KOPT-K1 (cell line): ENCODE measurements around the gene ECPAS.
"Not testable (repeated sequence)": the region's sequence is repeated elsewhere in the genome, so short reads cannot be mapped to it uniquely, and the experiment has no call there.

Experiments used
- H3K27ac ChIP-seq: fragments of 200-600 bp; sonication (generic); 2 replicates; pipeline ENCODE4 v1.5.1; 2016; ENCODE audit warnings: antibody characterized with exemption, mild to moderate bottlenecking, low read depth, low read length; ENCODE audit not compliant: poor library complexity, severe bottlenecking
- H3K36me3 ChIP-seq: fragments of 200-600 bp; sonication (generic); 2 replicates; pipeline ENCODE4 v1.5.1; 2017; ENCODE audit warnings: antibody characterized with exemption, mild to moderate bottlenecking, low read length, moderate library complexity; ENCODE audit not compliant: insufficient read depth
- H3K9me3 ChIP-seq: fragments of 200-600 bp; sonication (generic); 2 replicates; pipeline ENCODE4 v1.5.1; 2017; ENCODE audit warnings: antibody characterized with exemption, low read length, mild to moderate bottlenecking; ENCODE audit not compliant: insufficient read depth, poor library complexity, severe bottlenecking

Gene ECPAS

DNA sequence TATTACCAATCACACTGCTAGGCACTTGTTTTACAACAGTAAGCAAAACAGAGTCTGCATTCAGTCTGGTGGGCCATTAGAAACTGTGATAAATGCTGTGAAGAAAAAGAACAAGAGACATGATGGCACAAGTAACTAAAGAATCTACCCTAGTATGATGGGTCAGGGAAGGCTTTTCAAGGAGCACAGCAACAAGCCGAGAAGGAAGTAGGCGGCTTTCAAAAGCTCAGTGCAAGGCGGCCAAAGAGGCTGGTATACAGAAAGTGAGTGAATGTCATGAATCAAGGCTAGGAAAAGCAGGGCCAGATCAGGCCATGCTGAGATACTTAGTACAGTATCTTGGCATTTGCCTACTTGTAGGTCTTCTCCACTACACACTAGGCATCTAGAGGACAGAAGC is 76.4 kb downstream of the ECPAS start:
- Histone ChIP-seq H3K9me3 (peaks cover 27% of the 10 kb centered on the region), H3K36me3 (peaks cover 96% of the 10 kb centered on the region)

DNA sequence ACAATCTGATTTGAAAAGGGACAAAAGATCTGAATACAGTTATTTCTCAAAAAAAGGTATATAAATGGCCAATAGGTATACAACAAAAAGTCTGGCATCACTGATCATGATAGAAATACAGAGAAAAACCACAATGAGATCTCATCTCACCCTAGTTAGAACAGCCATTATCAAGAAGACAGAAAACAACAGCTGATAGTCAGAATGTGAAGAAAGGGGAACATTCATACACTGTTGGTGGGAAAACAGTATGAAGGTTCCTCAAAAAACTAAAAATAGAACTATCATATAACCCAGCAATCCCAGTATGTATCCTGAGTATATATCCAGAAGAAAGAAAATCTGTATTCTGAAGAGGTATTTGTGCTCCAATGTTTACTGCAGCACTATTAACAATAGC is 78.5 kb downstream of the ECPAS start:
- Histone ChIP-seq H3K9me3 (peaks cover 48% of the 10 kb centered on the region), H3K36me3 (peaks cover 96% of the 10 kb centered on the region)

More for the DNA sequence above, 76.4 kb downstream of the ECPAS start:
- H3K27ac ChIP-seq, result no peak overlapping the region

DNA sequence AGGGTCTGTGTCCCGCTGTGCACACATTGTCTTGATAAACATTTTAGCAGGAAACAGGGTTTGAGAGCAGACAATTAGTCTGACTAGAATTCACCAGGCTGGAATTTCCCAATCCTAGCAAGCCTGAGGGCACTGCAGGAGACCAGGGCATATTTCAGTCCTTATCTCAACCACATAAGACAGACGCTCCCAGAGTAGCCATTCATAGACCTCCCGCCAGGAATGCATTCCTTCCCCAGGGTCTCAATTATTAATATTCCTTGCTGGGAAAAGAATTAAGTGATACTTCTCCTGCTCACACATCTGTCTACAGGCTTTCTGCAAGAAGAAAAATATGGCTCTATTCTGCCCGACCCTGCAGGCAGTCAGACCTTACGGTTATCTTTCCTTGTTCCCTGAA is 82.7 kb downstream of the ECPAS start:
- H3K27ac ChIP-seq, result not testable (repeated sequence)
- peaks cover 57% of the 10 kb centered on the region for H3K9me3 ChIP-seq
- H3K36me3 ChIP-seq, result peaks cover 89% of the 10 kb centered on the region

More for the DNA sequence above, 78.5 kb downstream of the ECPAS start:
- H3K27ac ChIP-seq, result no peak overlapping the region

DNA sequence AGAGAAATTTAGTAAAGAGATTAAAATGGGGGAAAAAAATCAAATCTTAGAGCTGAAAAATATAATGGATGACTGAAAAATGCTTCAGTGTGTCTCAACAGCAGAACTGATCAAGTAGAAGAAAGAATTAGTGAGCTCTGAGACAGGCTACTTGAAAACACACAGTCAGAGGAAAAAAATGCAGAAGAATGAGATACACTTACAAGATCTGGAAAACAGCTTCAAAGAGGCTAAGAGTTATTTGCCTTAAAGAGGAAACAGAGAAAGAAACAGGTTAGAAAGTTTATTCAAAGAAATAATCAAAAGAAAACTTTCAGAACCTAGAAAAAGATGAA is 83.7 kb downstream of the ECPAS start:
- Histone ChIP-seq H3K36me3 (peaks cover 89% of the 10 kb centered on the region), H3K9me3 (peaks cover 51% of the 10 kb centered on the region)

DNA sequence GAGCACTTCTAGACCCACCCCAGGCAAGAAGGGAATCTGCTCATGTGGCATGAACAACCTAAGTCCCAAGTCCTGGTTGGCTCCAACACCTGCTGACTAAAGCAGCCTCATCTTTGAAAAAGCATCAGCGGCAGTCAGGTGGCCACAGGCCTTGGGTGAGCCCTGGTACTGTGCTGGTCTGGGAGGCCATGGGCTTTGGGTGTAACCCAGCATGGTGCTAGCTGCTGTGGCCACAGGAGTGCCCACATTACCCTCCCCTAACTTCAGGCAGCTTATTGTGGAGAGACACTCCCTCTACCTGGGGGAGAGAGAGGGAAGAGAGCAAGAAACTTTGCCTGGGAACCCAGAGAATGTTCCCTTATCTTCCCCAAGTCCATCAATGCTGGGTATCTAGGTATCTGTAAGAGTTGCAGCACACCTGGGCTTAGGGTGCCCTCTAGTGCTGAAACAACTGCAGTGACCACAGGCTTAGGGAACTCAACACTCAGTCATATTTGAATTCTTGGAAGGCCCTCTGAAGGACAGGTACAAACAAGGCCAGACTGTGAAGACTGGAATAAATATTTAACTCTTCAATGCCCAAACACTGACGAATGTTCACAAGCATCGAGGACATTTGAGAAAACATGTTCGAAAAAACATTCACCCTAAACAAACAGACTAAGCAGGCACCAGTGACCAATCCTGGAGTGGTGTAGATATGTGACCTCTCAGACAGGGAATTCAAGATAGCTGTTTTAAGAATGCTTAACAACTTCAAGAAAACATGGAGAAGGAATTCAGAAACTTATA is 84.2 kb downstream of the ECPAS start:
- Histone ChIP-seq H3K36me3 (peaks cover 89% of the 10 kb centered on the region), H3K9me3 (peaks cover 45% of the 10 kb centered on the region), H3K27ac (no peak overlapping the region)

More for the DNA sequence above, 83.7 kb downstream of the ECPAS start:
- no peak overlapping the region for H3K27ac ChIP-seq

DNA sequence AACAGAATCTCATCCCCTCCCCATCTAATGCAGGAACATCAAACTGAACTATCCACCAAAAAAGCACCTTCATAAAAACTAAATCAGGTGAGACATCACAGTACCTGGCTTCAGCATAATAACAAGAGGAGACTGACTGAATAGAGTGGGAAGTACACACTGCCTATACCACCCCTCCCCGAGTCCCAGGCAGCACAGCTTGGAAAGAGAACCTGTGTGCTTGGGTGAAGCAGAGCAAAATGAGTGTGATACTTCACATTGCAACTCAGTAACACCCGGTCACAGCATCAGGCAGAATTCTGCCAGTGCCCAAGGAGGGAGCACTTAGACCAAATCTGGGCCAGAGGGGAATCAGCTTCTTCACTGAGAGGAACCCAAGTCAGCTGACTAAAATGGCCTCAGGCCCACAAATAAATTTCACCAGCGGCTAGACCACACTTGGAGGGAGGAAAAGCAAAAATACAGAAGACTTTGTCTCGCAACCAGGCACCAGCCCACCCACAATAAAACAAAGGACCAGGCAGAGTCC is 84.9 kb downstream of the ECPAS start:
- Histone ChIP-seq H3K9me3 (peaks cover 38% of the 10 kb centered on the region), H3K27ac (no peak overlapping the region), H3K36me3 (peaks cover 89% of the 10 kb centered on the region)

DNA sequence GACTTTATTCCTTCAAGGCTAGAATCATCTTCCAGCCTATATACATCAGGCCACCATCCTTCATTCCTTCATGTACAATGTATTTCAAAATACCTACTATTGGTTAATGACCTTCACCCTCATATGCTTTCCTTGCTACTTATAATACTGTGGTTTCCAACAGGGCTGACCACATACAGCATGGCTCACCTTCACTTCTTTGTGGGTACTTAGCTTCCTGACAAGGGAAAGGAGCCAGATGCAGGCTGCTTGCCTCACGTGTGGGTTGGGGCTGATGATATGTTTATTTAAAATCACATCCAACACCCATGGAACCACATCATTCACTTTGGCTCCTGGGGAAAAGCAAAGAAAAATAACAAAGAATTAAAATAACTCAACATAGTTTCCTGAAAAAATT is 90.2 kb downstream of the ECPAS start:
- Histone ChIP-seq H3K9me3 (no peaks in the 10 kb centered on the region), H3K36me3 (peaks cover 94% of the 10 kb centered on the region), H3K27ac (no peak overlapping the region)

DNA sequence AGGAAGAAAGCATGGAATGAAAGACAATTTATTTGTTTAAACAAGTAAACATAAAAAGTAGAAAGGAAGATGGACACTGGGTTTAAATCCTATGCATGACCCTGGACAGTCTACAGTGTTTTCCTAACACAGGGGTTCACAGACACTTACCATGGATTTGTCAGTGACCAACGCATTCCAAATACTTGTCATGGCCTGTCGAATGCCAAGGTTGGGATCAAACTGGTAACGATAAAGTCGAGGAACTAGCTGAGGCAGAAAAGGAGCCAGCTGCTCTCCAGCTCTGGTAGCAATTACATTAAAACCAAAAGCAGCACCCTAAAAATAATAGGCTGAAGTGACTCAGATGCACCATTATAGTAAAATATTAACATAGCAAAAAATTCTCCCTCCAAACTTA is 94.8 kb downstream of the ECPAS start:
- H3K9me3 ChIP-seq, result no peaks in the 10 kb centered on the region
- H3K27ac ChIP-seq, result no peak overlapping the region
- H3K36me3 ChIP-seq, result peaks cover 89% of the 10 kb centered on the region

DNA sequence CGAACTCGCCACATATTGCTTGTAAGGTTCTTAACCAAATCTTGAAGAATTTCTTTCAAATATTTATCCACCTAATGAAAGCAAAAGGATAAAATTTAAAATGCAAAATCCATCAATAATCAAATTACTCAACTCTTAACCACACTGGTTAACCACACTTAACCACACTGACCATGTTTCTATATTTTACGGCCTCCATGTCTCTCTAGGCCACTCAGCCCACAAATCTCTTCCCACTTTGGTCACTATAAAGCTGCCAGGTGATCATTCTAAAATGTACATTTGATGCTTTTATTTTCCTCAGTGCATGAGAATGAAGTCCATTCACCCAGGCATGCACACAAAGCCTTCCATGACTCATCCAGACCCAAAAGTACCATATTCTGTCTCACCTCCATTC is 97.8 kb downstream of the ECPAS start:
- no peak overlapping the region for H3K27ac ChIP-seq
- H3K36me3 ChIP-seq, result peaks cover 81% of the 10 kb centered on the region
- H3K9me3 ChIP-seq, result no peaks in the 10 kb centered on the region

DNA sequence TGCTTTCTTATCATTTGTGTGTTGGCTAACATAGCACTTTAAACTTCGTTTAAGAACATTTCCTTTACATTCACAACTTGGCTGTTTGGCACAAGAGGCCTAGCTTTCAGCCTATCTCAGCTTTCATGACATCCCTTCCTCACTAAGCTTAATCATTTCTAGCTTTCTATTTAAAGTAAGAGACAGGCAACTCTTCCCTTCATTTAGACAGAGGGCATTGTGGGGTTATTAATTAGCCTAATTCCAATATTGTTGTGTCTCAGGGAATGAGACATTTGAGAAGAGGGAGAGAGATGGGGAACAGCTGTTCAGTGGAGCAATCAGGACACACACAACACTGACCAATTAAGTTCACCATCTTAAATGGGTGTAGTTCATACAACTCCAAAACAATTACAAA is 103.2 kb downstream of the ECPAS start:
- no peaks in the 10 kb centered on the region for H3K9me3 ChIP-seq
- H3K36me3 ChIP-seq, result peaks cover 62% of the 10 kb centered on the region

DNA sequence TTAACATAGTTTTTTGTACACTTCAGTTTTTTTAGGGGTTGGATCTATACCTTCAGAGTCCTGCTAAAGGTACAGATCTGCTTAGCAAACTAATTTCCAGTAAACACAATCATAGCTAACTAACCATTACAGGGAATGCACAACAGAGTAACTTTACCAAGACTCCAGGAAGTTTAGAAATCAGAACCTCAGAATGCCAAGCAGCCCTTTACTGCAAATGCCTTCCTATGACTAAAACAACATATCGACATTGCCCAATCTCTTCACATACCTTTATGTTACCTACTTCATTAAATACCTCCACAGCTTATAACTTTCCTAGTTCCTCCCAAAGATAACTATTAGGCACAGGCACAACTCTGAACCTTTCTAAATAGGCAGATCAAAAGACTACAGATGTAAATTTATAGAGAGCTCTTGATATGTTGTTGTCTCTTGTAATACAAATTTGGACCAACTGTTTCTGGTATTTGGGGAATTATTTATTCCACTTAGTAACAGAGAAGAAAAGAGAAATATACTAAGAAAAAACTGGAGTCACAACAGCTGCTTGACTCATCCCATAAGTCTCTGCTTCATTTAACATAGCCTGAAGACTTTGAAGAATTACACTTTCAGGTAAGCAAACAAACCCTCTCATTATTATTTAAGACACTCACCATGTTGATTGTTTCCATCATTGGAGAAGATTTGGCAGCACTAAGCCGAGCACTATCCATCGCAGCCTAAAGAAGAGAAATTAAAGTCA is 108.2 kb downstream of the ECPAS start:
- no peaks in the 10 kb centered on the region for H3K9me3 ChIP-seq
- no peak overlapping the region for H3K27ac ChIP-seq
- peaks cover 71% of the 10 kb centered on the region for H3K36me3 ChIP-seq

More for the DNA sequence above, 103.2 kb downstream of the ECPAS start:
- no peak overlapping the region for H3K27ac ChIP-seq

DNA sequence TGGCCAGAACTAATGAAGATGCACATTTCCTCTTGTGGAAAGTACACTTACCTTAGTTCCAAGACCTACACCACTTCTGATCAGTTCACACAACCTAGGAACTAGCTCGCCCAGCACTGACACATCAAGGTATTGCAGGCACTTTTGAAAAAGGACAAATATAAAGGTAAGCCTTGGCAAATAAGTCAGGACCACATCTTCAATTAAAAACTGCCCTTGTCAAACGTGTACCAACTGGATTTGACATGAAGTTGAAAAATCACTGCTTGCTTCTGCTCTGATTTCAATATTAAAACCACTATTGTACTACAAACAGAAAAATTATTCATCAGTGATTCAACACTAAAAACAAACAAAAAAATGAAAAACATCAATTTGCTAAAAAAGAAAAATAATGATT is 109.1 kb downstream of the ECPAS start:
- H3K36me3 ChIP-seq, result peaks cover 71% of the 10 kb centered on the region
- H3K27ac ChIP-seq, result no peak overlapping the region
- no peaks in the 10 kb centered on the region for H3K9me3 ChIP-seq

DNA sequence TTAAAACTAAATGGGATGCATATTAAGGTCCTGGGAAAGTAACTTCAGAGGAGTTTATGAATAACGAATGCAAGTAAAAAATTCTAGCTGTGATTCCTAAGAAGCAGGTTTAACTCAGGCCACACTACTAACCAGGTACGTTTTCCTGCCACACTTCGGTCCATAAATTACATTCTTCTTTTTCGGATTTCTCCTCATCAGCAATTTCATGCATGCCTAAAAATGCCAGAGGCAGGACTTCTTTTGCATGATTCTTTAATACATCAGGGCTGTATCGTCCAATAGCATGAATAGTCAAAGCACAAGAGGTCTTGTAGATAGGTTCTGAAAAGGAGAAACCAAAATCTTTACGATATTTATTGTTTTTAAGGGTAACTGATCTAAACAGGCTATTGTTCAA is 111.9 kb downstream of the ECPAS start:
- H3K27ac ChIP-seq, result no peak overlapping the region
- H3K36me3 ChIP-seq, result peaks cover 79% of the 10 kb centered on the region
- no peaks in the 10 kb centered on the region for H3K9me3 ChIP-seq

DNA sequence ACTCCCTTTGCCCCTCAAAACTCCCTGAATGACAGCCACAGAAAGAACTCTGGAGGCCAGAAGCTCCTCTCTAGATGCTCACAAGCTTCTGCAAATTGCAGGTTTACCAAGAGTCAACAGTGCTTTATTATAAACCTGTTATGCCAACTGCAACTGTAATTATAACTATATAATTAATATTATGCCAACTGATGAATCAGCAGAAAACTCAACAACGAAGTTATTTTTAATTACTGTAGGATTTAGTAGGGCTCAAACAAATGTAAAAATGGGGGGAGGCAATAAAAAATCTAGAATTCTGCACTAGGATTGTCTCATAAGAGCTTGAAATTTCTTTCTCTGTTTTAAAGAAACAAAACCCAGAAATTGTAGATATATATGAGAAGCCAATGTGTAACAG is 117.2 kb downstream of the ECPAS start:
- Histone ChIP-seq H3K9me3 (no peaks in the 10 kb centered on the region), H3K36me3 (peaks cover 86% of the 10 kb centered on the region), H3K27ac (no peak overlapping the region)

DNA sequence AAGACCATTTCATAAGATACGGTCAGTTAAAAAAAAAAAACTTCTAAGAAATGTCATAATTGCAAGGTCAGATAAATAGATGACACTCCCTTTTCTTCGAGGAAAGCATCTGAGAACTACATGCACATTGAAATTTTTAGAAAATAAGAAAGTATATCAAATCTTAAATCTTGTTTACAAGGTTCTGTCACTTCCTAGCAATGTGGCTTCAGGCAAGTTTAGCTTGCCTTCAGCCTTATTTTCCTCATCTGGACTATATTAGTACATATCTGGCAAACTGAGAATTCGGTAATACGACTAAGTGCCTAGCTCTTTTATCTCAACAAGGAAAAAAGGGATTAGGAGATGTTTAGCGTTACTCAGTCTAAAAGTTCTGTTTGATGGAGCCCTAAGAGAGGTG is 121.7 kb downstream of the ECPAS start:
- Histone ChIP-seq H3K9me3 (no peaks in the 10 kb centered on the region), H3K27ac (no peak overlapping the region), H3K36me3 (peaks cover 50% of the 10 kb centered on the region)
